OCI-LY1 (cell line): Measurements from ENCODE around the gene SLCO3A1.

ENCODE experiments used
- H2AFZ ChIP-seq: fragments of 200-600 bp; sonication (generic), shearing (Covaris generic); 2 replicates; pipeline ENCODE4 v1.6.0; 2014; ENCODE audit warnings: antibody characterized with exemption, mild to moderate bottlenecking, low read length
- H3F3A ChIP-seq: fragments of 200-600 bp; sonication (generic), shearing (Covaris generic); 2 replicates; pipeline ENCODE4 v1.6.0; 2014; ENCODE audit warnings: mild to moderate bottlenecking, antibody characterized with exemption, low read length, moderate library complexity; ENCODE audit not compliant: insufficient read depth
- H3K27ac ChIP-seq: fragments of 200-600 bp; sonication (generic); 2 replicates; pipeline ENCODE4 v1.5.1; 2014; ENCODE audit warnings: low read length, mixed run types, mild to moderate bottlenecking, low read depth; ENCODE audit not compliant: poor library complexity, severe bottlenecking
- H3K27me3 ChIP-seq: fragments of 200-600 bp; sonication (generic); 2 replicates; pipeline ENCODE4 v1.6.0; 2014; ENCODE audit warnings: antibody characterized with exemption, mild to moderate bottlenecking, low read length, moderate library complexity; ENCODE audit not compliant: insufficient read depth
- H3K36me3 ChIP-seq: fragments of 200-600 bp; sonication (generic); 2 replicates; pipeline ENCODE4 v1.6.1; 2014; ENCODE audit warnings: mild to moderate bottlenecking, antibody characterized with exemption, low read length, moderate library complexity, mixed read lengths; ENCODE audit not compliant: insufficient read depth
- H3K4me1 ChIP-seq: fragments of 200-600 bp; sonication (generic); 2 replicates; pipeline ENCODE4 v1.5.1; 2014; ENCODE audit warnings: mild to moderate bottlenecking, low read length, moderate library complexity; ENCODE audit not compliant: insufficient read depth, severe bottlenecking
- H3K4me2 ChIP-seq: fragments of 200-600 bp; sonication (generic), shearing (Covaris generic); 2 replicates; pipeline ENCODE4 v1.6.1; 2014; ENCODE audit warnings: low read length
- H3K4me3 ChIP-seq: fragments of 200-600 bp; sonication (generic); 2 replicates; pipeline ENCODE4 v1.5.1; 2014; ENCODE audit warnings: low read length, low read depth, mild to moderate bottlenecking, mixed read lengths; ENCODE audit not compliant: poor library complexity, severe bottlenecking
- H3K79me2 ChIP-seq: fragments of 200-600 bp; shearing (Covaris generic); 2 replicates; pipeline ENCODE4 v1.6.1; 2016; ENCODE audit warnings: mixed run types, low read length, mixed read lengths; ENCODE audit not compliant: insufficient read depth
- H3K9ac ChIP-seq: fragments of 200-600 bp; sonication (generic), shearing (Covaris generic); 2 replicates; pipeline ENCODE4 v1.6.1; 2014; ENCODE audit warnings: mild to moderate bottlenecking, low read length, mixed read lengths
- H3K9me2 ChIP-seq: fragments of 200-600 bp; sonication (generic), shearing (Covaris generic); 2 replicates; pipeline ENCODE4 v1.6.1; 2014; ENCODE audit warnings: low read depth, mild to moderate bottlenecking, low read length, mixed read lengths
- H3K9me3 ChIP-seq: fragments of 200-600 bp; shearing (Covaris generic); 2 replicates; pipeline ENCODE4 v1.6.1; 2014; ENCODE audit warnings: low read length, mixed read lengths
- H4K20me1 ChIP-seq: fragments of 200-600 bp; sonication (generic), shearing (Covaris generic); 2 replicates; pipeline ENCODE4 v1.6.0; 2016; ENCODE audit warnings: mild to moderate bottlenecking, low read length; ENCODE audit not compliant: insufficient read depth
- CTCF ChIP-seq: fragments of 200-600 bp; sonication (generic), shearing (Covaris generic); IDR thresholded peaks from 2 replicates; pipeline ENCODE4 v1.5.1; 2017; ENCODE audit warnings: mild to moderate bottlenecking, antibody characterized with exemption, low read length, moderate library complexity, mixed read lengths
- EZH2 ChIP-seq: fragments of 200-600 bp; sonication (generic), shearing (Covaris generic); IDR thresholded peaks from 2 replicates; pipeline ENCODE4 v1.8.0; 2017; ENCODE audit warnings: borderline replicate concordance, mixed run types, mild to moderate bottlenecking, antibody characterized with exemption, low read length, moderate library complexity, mixed read lengths

The SLCO3A1 gene

GRCh38 chr15:91929509-91929908, 76.0 kb downstream of the SLCO3A1 start:
- no peaks in the 10 kb centered on the region for H3K79me2 ChIP-seq
- no peaks in the 10 kb centered on the region for H3K4me1 ChIP-seq
- H3K9me3 ChIP-seq, result no peaks in the 10 kb centered on the region
- no peak for TF ChIP-seq EZH2
- TF ChIP-seq CTCF, result no peak
- H2AFZ ChIP-seq, result no peak overlapping the region
- H3K4me2 ChIP-seq, result no peak overlapping the region
- no peaks in the 10 kb centered on the region for H3K9me2 ChIP-seq
- no peaks in the 10 kb centered on the region for H3K27me3 ChIP-seq
- H4K20me1 ChIP-seq, result no peaks in the 10 kb centered on the region
- H3K9ac ChIP-seq, result no peak overlapping the region
- no peak overlapping the region for H3K27ac ChIP-seq
- H3K36me3 ChIP-seq, result no peaks in the 10 kb centered on the region
- no peaks in the 10 kb centered on the region for H3F3A ChIP-seq
- H3K4me3 ChIP-seq, result no peak overlapping the region

GRCh38 chr15:91930092-91930491, 76.6 kb downstream of the SLCO3A1 start:
- Histone ChIP-seq H3K36me3 (no peaks in the 10 kb centered on the region), H3K9me3 (no peaks in the 10 kb centered on the region), H4K20me1 (no peaks in the 10 kb centered on the region), H2AFZ (no peak overlapping the region), H3K4me2 (no peak overlapping the region), H3K9ac (no peak overlapping the region), H3K4me1 (no peaks in the 10 kb centered on the region), H3K27me3 (no peaks in the 10 kb centered on the region), H3K79me2 (no peaks in the 10 kb centered on the region), H3F3A (no peaks in the 10 kb centered on the region), H3K27ac (no peak overlapping the region), H3K9me2 (no peaks in the 10 kb centered on the region), H3K4me3 (no peak overlapping the region)
- no peak for TF ChIP-seq CTCF
- no peak for TF ChIP-seq EZH2

- Histone ChIP-seq H3K27me3 (no peaks in the 10 kb centered on the region; the same call in 1 of the 2 replicates), H4K20me1 (no peaks in the 10 kb centered on the region), H3K36me3 (no peaks in the 10 kb centered on the region), H3F3A (no peaks in the 10 kb centered on the region), H3K9ac (no peak overlapping the region), H3K27ac (no peak overlapping the region), H2AFZ (no peak overlapping the region), H3K4me1 (no peaks in the 10 kb centered on the region), H3K4me3 (no peak overlapping the region), H3K79me2 (no peaks in the 10 kb centered on the region), H3K9me3 (no peaks in the 10 kb centered on the region), H3K4me2 (no peak overlapping the region), H3K9me2 (no peaks in the 10 kb centered on the region)
- TF ChIP-seq CTCF (no peak), EZH2 (no peak)
Measured at GRCh38 chr15:91936182-91936775, 82.8 kb downstream of the SLCO3A1 start.
